Measurements from ENCODE around the gene MACO1. TPM values are rescaled to one million over a fixed set of nuclear protein-coding genes. Genes with fewer than 3 reads are reported as not detected.

Gene MACO1
- total RNA-seq, 1 experiment from 2014 or later: 16.3 TPM

- no peak overlapping the region for H3K4me2 ChIP-seq (ENCODE audit: insufficient read depth, insufficient read length, low read length)
- H3K4me3 Mint-ChIP-seq: no peak overlapping the region
- no peaks in the 10 kb centered on the region for H3K9me3 Mint-ChIP-seq
- no peak overlapping the region for H4K5ac ChIP-seq (ENCODE audit: insufficient read length, low read depth, low read length)
- H4K8ac ChIP-seq (replicated peaks; ENCODE audit: insufficient read length, low read depth, low read length): no peak overlapping the region
- no peaks in the 10 kb centered on the region for H3K9me3 ChIP-seq (ENCODE audit: control insufficient read depth, low read depth, low read length)
- H3K23ac ChIP-seq (ENCODE audit: insufficient read length, low read depth, low read length): no peak overlapping the region
- H2BK5ac ChIP-seq (ENCODE audit: insufficient read length, low read length): no peak overlapping the region
- H2AFZ ChIP-seq (ENCODE audit: low read length): no peak overlapping the region
- no peak overlapping the region for H3K27ac ChIP-seq (ENCODE audit: insufficient read length, low read depth, low read length)
- no peak overlapping the region for H3K27ac Mint-ChIP-seq
- WGBS (ENCODE audit: extremely low coverage, insufficient read length, low lambda C conversion rate): no CpG with 5 or more reads among the region's 1 CpG
- TF ChIP-seq, protein P1, sequence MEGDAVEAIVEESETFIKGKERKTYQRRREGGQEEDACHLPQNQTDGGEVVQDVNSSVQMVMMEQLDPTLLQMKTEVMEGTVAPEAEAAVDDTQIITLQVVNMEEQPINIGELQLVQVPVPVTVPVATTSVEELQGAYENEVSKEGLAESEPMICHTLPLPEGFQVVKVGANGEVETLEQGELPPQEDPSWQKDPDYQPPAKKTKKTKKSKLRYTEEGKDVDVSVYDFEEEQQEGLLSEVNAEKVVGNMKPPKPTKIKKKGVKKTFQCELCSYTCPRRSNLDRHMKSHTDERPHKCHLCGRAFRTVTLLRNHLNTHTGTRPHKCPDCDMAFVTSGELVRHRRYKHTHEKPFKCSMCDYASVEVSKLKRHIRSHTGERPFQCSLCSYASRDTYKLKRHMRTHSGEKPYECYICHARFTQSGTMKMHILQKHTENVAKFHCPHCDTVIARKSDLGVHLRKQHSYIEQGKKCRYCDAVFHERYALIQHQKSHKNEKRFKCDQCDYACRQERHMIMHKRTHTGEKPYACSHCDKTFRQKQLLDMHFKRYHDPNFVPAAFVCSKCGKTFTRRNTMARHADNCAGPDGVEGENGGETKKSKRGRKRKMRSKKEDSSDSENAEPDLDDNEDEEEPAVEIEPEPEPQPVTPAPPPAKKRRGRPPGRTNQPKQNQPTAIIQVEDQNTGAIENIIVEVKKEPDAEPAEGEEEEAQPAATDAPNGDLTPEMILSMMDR (conservative IDR thresholded peaks at IDR 0.05): no peak
- H3K4me1 ChIP-seq (ENCODE audit: insufficient read depth, low read length): peaks cover 3% of the 10 kb centered on the region; the same call in 1 of the 2 replicates
- no peaks in the 10 kb centered on the region; the same call in 1 of the 2 replicates for H3K27me3 ChIP-seq (ENCODE audit: insufficient read depth, low read length)
- H3K9ac ChIP-seq (ENCODE audit: extremely low read depth, insufficient read length, low read length): no peak overlapping the region
- H3T11ph ChIP-seq (ENCODE audit: low read length): no peak overlapping the region
- no peak overlapping the region for H3K56ac ChIP-seq (ENCODE audit: insufficient read length, low read depth, low read length)
- H3K79me2 ChIP-seq (ENCODE audit: insufficient read depth, low read length): no peaks in the 10 kb centered on the region
- H2BK120ac ChIP-seq (ENCODE audit: low read depth, low read length, poor library complexity, severe bottlenecking): no peak overlapping the region
- H4K20me1 ChIP-seq (ENCODE audit: control insufficient read depth, insufficient read depth, insufficient read length): no peaks in the 10 kb centered on the region
- no peaks in the 10 kb centered on the region for H3K36me3 Mint-ChIP-seq (ENCODE audit: insufficient read depth in 1 of 3, low read depth in 3 of 3)
- no peak overlapping the region for H2BK12ac ChIP-seq (ENCODE audit: insufficient read length, low read depth, low read length)
- DNase-seq: no peak
- peaks cover 6% of the 10 kb centered on the region for H3K23me2 ChIP-seq (ENCODE audit: insufficient read length, low read depth, low read length, poor library complexity, severe bottlenecking)
- H2BK15ac ChIP-seq (ENCODE audit: low read depth, low read length): no peak overlapping the region
- H3K79me1 ChIP-seq (ENCODE audit: insufficient read depth, low read depth, low read length, poor library complexity, severe bottlenecking): no peaks in the 10 kb centered on the region
- H3K4me1 Mint-ChIP-seq: peaks cover 16 to 18% of the 10 kb centered on the region in 2 experiments
- H3K4ac ChIP-seq (ENCODE audit: low read depth, low read length): no peak overlapping the region
- no peak overlapping the region for H3K18ac ChIP-seq (ENCODE audit: insufficient read length, low read depth, low read length)
- no peak overlapping the region for H2AK5ac ChIP-seq (ENCODE audit: insufficient read length, low read length)
- H3K14ac ChIP-seq (ENCODE audit: insufficient read depth, low read length): no peak overlapping the region
- no peak overlapping the region for H4K91ac ChIP-seq (ENCODE audit: insufficient read length, low read depth, low read length)
- H2BK20ac ChIP-seq (ENCODE audit: low read depth, low read length, poor library complexity, severe bottlenecking): no peak overlapping the region
- peaks cover 9% of the 10 kb centered on the region for H3K27me3 Mint-ChIP-seq (ENCODE audit: low read depth)
These were observed 115.5 kb downstream of the MACO1 start for GRCh38 chr1:25546193-25546592.
